Osteoblast (primary cell): Measurements from ENCODE around the gene ACYP1. TPM values are rescaled to one million over a fixed set of nuclear protein-coding genes. Genes with fewer than 3 reads are reported as not detected.

Experiments used
- DNase-seq: peaks from one replicate; pipeline ENCODE4 v3.0.0; 2011; ENCODE audit warnings: low spot score, mixed read lengths; ENCODE audit not compliant: insufficient read length; ENCODE audit errors: missing footprints
- H2AFZ ChIP-seq: 2 replicates; pipeline ENCODE4 v1.6.0; 2011; ENCODE audit warnings: mild to moderate bottlenecking, low read length
- H3K27ac ChIP-seq: 2 replicates; pipeline ENCODE4 v1.5.1; 2011; ENCODE audit warnings: mild to moderate bottlenecking, low read depth, low read length, moderate library complexity
- H3K27me3 ChIP-seq: 2 replicates; pipeline ENCODE4 v1.6.0; 2012; ENCODE audit warnings: mild to moderate bottlenecking, control low read depth, inconsistent platforms, low read length, moderate library complexity; ENCODE audit not compliant: insufficient read depth
- H3K36me3 ChIP-seq: 2 replicates; pipeline ENCODE4 v1.5.1; 2011; ENCODE audit warnings: mild to moderate bottlenecking, low read length, control low read depth, moderate library complexity; ENCODE audit not compliant: insufficient read depth
- H3K4me1 ChIP-seq: 2 replicates; pipeline ENCODE4 v1.5.1; 2011; ENCODE audit warnings: mild to moderate bottlenecking, low read length, control low read depth, moderate library complexity; ENCODE audit not compliant: insufficient read depth
- H3K4me2 ChIP-seq: 2 replicates; pipeline ENCODE4 v1.6.0; 2011; ENCODE audit warnings: mild to moderate bottlenecking, low read length; ENCODE audit not compliant: insufficient read depth
- H3K4me3 ChIP-seq: fragments of 200-600 bp; sonication (generic); 3 replicates; pipeline ENCODE4 v1.5.1; 2012; ENCODE audit warnings: mild to moderate bottlenecking, low read length, inconsistent platforms; ENCODE audit not compliant: insufficient read depth
- H3K79me2 ChIP-seq: 2 replicates; pipeline ENCODE4 v1.6.0; 2012; ENCODE audit warnings: mild to moderate bottlenecking, low read length, control low read depth, inconsistent platforms; ENCODE audit not compliant: insufficient read depth
- H3K9me3 ChIP-seq: 2 replicates; pipeline ENCODE4 v1.5.1; 2011; ENCODE audit warnings: low read depth, low read length, control low read depth
- H4K20me1 ChIP-seq: 2 replicates; pipeline ENCODE4 v1.6.0; 2012; ENCODE audit warnings: mild to moderate bottlenecking, low read length, control low read depth; ENCODE audit not compliant: insufficient read depth
- total RNA-seq: library from RNA; depleted of rRNA; stranded (reverse); fragments of >200 nt; gene quantifications from 2 replicates; pipeline ENCODE4 v1.2.3, GENCODE V29; 2012
- TF ChIP-seq, protein P1 (sequence below): IDR thresholded peaks from 2 replicates; pipeline ENCODE4 v1.5.1; 2011; ENCODE audit warnings: mild to moderate bottlenecking, low read depth, low read length, moderate library complexity; ENCODE audit errors: extremely low read depth

ACYP1 gene
- total RNA-seq, 1 donor = 6.5 TPM

DNA sequence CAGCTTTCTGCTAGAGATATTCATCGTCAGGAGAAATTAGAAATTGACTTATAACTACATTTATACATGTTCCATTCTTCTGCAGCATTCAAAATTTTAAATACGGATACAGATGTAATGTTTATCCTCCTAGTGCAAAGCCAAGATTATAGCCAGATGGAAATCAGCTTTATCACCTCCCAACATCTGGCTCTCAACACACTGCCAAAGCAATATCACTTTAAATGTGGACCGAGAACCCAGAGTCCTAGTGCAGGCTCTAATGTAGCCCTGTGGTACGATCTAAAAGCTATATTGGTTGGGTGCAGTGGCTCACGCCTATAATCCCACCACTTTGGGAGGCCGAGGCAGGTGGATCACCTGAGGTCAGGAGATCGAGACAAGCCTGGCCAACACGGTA is 19.1 kb downstream of the ACYP1 start:
- peak overlapping the region; percentile 3 for H3K4me2 ChIP-seq
- no peaks in the 10 kb centered on the region for H4K20me1 ChIP-seq
- no peak overlapping the region for H2AFZ ChIP-seq
- no peak overlapping the region for H3K4me3 ChIP-seq
- peaks cover 9% of the 10 kb centered on the region for H3K36me3 ChIP-seq
- H3K27me3 ChIP-seq = no peaks in the 10 kb centered on the region
- no peak overlapping the region for H3K27ac ChIP-seq
- peaks cover 29% of the 10 kb centered on the region for H3K4me1 ChIP-seq
- H3K9me3 ChIP-seq = no peaks in the 10 kb centered on the region
- H3K79me2 ChIP-seq = peaks cover 23% of the 10 kb centered on the region
- no peak for DNase-seq
- TF ChIP-seq, protein P1, sequence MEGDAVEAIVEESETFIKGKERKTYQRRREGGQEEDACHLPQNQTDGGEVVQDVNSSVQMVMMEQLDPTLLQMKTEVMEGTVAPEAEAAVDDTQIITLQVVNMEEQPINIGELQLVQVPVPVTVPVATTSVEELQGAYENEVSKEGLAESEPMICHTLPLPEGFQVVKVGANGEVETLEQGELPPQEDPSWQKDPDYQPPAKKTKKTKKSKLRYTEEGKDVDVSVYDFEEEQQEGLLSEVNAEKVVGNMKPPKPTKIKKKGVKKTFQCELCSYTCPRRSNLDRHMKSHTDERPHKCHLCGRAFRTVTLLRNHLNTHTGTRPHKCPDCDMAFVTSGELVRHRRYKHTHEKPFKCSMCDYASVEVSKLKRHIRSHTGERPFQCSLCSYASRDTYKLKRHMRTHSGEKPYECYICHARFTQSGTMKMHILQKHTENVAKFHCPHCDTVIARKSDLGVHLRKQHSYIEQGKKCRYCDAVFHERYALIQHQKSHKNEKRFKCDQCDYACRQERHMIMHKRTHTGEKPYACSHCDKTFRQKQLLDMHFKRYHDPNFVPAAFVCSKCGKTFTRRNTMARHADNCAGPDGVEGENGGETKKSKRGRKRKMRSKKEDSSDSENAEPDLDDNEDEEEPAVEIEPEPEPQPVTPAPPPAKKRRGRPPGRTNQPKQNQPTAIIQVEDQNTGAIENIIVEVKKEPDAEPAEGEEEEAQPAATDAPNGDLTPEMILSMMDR = no peak

DNA sequence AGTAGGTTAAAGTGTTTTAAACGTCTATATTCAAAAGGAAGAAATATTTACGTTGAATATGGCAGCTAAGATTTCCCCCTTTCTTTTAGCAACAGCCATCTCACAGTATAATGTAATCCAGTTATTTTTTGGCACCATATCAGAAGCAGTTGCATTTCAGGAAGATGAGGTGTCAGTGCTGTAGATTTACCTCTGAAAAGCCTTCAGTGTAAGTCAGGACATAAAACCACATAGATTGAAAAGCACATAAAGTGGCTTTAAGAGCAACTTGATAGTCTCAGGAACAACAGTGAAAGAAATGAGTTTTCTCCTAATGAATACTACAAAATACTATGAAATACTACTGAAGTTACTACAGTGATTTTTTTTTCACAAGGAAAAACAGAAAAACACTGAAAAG is 19.5 kb downstream of the ACYP1 start:
- H3K27me3 ChIP-seq = no peaks in the 10 kb centered on the region
- H3K79me2 ChIP-seq = peaks cover 23% of the 10 kb centered on the region
- DNase-seq = no peak
- H3K4me2 ChIP-seq = peak overlapping the region; percentile 3
- TF ChIP-seq, protein P1 = no peak
- peaks cover 27% of the 10 kb centered on the region for H3K4me1 ChIP-seq
- H4K20me1 ChIP-seq = no peaks in the 10 kb centered on the region
- no peaks in the 10 kb centered on the region for H3K9me3 ChIP-seq
- H2AFZ ChIP-seq = no peak overlapping the region
- peaks cover 12% of the 10 kb centered on the region for H3K36me3 ChIP-seq
- peak overlapping the region; percentile 25 for H3K27ac ChIP-seq
- H3K4me3 ChIP-seq = no peak overlapping the region

DNA sequence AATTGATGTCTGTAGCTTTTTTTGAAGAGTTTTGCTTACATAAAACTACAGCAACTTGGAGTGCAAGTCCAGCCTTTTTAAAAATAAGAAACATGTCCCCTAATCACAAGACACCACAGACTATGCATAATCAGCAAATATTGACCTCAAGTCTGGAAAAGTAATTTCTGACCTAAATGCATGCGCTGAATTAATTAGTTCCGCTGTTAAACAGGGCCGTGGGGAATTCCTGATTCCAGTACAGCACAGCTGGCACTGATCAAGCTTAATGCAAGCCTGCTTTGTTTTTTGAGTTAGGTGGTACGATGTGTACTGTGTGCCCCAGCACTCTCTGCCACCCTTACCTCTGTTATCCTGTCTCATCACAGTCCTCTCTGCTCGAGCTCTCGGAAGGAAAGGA is 21.8 kb downstream of the ACYP1 start:
- TF ChIP-seq, protein P1 = no peak
- Histone ChIP-seq H3K4me3 (no peak overlapping the region), H4K20me1 (no peaks in the 10 kb centered on the region), H3K36me3 (peaks cover 21% of the 10 kb centered on the region), H3K4me2 (no peak overlapping the region), H3K4me1 (peaks cover 16% of the 10 kb centered on the region), H3K27ac (no peak overlapping the region), H2AFZ (no peak overlapping the region), H3K27me3 (no peaks in the 10 kb centered on the region), H3K9me3 (no peaks in the 10 kb centered on the region), H3K79me2 (peaks cover 21% of the 10 kb centered on the region)
- DNase-seq = no peak

DNA sequence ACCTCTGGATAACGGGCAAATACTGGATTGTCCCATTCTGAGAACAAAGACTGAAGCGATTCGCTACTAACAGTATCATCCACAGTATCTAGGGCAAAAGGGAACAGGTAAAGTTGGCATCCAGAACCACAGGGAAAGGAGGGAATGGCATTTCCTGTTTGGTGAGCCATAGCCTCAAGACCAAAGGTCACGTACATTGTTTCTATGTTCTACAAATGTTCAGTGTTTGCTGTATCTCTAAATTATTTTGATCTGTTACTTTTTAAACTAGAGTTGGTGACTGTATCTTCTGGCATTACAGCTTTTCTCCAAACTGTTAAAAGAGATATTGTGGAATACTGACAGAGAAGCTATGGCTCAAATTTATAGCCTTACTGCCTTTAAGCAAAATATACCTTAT is 22.2 kb downstream of the ACYP1 start:
- Histone ChIP-seq H2AFZ (no peak overlapping the region), H3K4me1 (peaks cover 12% of the 10 kb centered on the region), H3K27ac (no peak overlapping the region), H3K36me3 (peaks cover 21% of the 10 kb centered on the region), H3K9me3 (no peaks in the 10 kb centered on the region), H4K20me1 (no peaks in the 10 kb centered on the region), H3K4me3 (no peak overlapping the region), H3K4me2 (no peak overlapping the region), H3K27me3 (no peaks in the 10 kb centered on the region), H3K79me2 (peaks cover 21% of the 10 kb centered on the region)
- TF ChIP-seq, protein P1 = no peak
- no peak for DNase-seq
